HL-60/S4 treated with phorbol 12-myristate 13-acetate at 8.2 ng/mL for 4 days and 3 days (cell line): ENCODE results near the gene MSTO1.
"Not testable (repeated sequence)": the region's sequence is repeated elsewhere in the genome, so short reads cannot be mapped to it uniquely, and the experiment has no call there.

Experiments used
- in situ Hi-C: fragments of 300-500 bp; cut with MboI; formaldehyde crosslinking; loops from 2 replicates; pipeline ENCODE4 v1.15.0; 2022; ENCODE audit warnings: low sequenced_read_pairs

MSTO1 gene

DNA sequence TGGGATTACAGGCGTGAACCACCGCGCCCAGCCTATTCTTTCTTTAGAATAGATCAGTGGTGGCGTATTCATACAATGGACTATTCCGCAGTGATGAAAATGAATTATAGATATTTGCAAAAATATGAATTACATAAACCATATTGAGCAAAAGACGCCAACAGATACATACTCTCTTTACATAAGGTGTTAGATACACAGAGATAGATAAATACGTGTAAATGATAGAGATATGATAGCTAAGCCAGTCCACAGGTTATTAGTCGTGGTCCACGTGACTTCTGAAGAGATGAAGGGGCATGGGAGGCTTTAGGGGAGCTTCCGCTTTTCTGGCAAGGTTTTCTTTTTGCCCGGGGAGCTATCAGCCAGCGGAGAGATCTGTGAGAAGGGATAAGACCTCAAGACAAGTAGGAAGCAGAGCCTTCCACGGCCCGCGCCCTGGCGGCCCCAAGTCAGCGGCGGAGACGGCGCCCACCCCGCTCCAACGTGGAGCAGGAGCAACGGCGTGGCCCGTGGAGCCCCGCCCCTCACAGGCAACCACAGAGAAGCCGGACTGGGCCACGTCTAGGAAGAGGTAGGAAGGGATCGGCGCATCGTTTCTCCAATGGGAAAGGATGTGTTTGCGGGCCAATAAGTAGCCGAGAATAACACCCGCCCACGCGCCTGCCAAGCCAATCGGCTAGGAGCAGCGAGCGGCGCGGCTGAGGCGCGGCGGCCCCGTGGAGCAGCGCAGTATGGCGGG is at the start of gene MSTO1:
MSTO1 (plus strand) TSS at position 704 of the 742 bp plus-strand sequence; CDS start at position 735, 31 bp downstream.
- in situ Hi-C loops = no loop called here

DNA sequence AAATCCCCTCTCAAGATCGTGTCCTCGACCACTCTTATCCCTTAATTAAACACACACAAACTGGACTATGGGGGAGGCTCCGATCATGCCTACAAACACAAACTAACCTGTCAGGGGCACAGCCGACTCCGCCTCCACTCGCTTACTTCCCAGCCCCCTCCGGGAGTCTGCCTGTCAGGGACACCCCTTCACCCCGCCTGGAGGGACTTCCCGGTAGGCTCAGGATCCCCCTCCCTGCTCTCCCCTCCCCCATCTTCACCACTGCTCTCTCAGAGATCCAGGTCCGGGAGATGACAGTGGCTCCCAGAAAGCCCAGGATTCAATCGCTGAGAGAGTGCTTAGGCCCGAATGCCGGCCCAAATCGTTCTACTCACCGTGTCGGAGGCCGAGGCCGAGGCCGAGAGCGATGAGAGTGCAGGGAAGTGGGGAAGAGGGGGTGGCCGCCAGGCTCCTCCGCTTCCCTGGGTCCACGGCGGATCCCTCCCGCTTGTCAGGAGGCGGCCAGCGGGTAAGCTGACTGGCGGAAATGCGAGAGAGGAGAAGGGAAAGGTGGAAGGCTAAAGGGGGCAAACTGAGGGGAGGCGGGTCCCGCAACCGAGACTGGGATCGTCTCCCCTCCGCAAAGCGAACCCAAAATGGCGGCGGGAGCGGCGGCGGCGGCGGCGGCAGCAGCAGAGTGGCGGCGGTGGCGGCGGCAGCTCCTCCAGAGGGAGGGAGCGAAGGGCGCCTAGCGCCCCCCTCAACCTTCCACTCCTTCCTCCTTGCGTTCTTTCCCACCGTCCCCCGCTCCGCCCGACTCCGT is 48.0 kb upstream of the MSTO1 start:
- in situ Hi-C loops = not testable (repeated sequence)

DNA sequence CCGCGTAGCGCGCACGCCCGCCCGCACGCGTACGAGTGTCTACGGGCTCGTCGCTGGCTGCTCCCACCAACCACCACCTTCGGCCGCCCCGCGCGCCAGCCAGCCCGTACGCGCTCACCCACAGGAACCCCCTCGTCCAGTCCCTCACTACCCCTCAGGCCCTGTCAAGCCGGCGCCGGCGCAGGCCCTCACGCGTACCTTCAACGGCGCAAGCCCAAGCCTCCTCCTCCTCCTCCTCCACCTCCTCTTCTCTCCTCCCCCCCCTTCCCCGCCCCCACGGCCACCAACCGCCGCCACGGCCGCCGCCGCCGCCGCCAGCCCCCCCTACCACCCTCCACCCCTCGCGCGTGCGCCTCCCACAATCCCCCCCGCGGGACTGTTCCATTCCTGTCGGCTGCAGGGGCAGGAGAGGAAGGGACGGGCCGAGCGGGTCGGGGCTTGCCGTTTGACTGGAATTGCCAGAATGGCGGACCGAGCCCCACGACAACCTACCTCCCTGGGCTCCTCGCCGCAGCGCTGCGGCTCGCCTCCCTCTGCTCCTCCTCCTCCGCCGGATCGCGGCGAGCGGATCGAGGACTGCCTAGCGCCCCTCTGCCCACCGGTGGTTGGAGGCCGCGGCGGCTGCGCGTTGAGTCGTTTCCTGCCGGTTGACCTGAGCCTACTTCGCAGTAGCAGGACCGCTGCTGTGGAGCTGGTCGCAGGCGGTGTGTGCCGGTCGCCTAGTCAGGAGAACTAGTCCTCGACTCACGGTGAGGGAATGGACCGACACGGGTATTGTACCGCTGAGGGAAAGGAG is 47.2 kb upstream of the MSTO1 start, which contains the start of gene ASH1L:
ASH1L (minus strand) TSS at position 223 of the 796 bp plus-strand sequence. CDS start 41,284 bp downstream, outside the sequence.
- in situ Hi-C loops = no loop called here

DNA sequence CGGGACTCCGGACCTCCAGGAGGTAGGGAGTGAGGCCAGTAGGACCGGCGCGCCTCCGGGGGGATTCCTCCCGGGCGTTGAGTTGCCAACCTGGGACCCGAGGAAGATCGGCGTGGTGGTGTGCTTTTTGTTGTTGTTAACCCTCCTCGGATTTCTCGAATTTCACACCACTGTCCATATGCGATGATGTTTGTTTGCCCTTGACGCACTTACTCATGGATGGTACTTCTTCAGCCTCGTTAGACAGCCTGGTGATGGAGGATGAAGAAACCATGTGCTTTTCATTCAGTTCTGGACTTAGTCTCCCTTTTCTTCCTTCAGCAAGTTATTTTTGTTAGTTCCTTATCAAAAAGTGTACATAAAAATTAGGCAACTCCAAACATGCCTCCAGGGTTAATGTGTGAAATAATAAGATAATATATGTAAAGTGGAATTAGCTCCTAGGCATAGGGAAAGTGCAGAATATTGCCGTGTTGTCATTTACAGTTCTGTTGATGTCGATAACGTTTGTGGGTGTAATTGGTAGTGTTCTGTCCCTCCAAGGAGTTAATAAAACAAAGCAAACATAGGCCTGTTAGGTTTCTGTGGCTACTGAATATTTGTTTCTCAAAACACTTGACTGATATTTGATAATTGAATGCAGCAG is 46.5 kb upstream of the MSTO1 start:
- in situ Hi-C loops = not testable (repeated sequence)

DNA sequence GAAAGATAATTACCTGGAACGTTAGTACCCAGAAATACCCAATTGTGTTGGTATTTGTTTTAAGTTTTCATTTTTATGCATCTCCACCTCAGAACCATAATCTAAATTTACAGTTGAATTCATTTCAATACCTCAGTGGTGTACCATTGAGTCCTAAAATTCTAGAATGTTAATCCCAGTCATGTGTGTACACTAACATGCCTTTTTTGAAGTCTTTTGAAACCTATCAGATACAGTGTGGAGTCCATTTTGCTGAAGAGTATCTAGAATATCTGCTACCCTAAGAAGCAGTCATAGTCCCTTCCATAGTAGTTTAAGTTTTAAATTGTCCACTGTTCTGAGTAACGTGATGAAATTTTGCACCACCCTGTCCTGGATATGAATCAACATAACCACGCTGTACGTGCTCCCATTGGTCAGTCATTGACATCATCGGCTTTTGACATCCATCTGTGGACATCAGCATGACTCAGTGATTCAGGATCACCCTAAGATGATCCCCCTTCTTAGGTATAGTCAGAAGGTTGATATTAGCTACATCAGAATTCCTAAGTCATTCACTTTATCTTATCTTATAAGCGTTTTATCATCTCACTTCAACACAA is 39.9 kb upstream of the MSTO1 start:
- in situ Hi-C loops = no loop called here

DNA sequence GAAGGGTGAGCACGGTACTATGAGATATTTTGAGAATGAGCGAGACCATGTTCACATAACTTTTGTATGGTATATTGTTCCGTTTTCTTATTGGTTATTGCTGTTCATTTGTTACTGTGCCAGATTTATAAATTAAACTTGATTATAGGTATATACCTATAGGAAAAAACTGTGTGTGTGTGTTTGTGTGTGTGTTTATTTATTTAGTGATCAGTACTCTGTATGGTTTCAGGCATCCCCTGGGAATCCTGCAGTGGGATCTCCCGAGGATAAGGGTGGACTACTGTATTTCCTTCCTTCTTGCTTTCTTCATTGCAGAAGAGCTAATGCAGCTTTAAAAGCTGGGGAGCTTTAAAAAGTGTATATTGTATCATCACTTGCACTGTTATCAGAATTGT is 39.4 kb upstream of the MSTO1 start:
- in situ Hi-C loops = no loop called here

DNA sequence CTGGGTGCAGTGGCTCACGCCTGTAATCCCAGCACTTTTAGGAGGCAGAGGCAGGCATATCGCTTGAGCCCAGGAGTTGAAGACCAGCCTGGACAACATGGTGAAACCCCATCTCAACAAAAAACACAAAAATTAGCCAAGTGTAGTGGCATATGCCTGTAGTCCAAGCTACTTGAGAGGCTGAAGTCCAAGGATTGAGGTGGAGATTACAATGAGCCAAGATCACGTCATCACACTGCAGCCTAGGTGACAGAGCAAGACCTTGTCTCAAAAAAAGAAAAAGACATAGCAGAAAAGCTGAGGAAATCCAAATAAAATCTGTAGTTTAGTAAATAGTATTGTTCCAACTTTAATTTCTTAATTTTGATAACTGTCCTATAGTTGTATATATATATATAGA is 35.9 kb upstream of the MSTO1 start:
- in situ Hi-C loops = no loop called here

DNA sequence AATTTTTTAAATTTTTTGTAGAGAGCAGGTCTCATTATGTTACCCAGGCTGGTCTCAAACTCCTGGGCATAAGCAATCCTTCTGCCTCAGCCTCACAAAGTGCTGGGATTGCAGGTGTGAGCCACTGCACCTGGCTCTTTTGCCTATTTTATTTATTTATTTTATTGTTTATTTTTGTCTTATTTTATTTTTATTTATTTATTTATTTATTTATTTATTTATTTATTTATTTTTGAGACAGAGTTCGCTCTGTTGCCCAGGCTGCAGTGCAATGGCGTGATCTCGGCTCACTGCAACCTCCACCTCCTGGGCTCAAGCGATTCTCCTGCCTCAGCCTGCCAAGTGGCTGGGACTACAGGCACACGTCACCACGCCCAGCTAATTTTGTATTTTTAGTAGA is 34.4 kb upstream of the MSTO1 start:
- in situ Hi-C loops = loop anchor here (25.0 kb wide), 1 partner anchor 388 kb away; no protein-coding TSS in a partner anchor

DNA sequence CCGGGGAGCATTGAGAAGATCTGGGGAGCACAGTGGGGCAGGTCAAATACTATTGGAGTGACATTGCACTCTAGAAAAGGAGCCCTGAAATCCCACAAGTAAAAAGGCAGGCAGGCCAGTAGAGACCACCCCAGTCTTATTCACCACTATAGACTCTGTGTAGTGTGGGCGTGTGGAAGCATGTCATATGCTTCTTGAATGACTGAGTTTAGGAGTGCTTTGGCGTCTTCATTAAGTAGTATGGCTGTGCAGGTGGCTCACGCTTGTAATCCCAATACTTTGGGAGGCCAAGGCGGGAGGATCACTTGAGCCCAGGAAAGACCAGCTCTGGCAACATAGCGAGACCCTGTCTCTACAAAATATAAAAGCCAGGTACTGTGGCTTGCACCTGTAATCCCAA is 26.2 kb upstream of the MSTO1 start:
- in situ Hi-C loops = loop anchor here (25.0 kb wide), 1 partner anchor 397 kb away; no protein-coding TSS in a partner anchor

DNA sequence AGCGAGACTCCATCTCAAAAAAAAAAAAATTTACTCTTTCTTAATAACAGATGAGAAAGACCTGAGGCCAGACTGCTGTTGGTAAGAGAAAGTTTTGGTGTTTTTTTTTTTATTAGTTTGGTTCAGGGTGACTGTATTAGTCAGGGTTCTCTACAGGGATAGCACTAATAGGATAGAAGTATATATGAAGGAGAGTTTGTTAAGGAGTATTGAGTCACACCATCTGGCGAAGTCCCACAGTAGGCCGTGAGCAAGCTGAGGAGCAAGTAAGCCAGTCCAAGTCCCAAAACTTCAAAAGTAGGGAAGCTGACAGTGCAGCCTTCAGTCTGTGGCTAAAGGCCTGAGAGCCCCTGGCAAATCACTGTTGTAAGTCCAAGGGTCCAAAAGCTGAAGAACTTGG is 20.7 kb upstream of the MSTO1 start:
- in situ Hi-C loops = loop anchor here (25.0 kb wide), 1 partner anchor 402 kb away; no protein-coding TSS in a partner anchor

DNA sequence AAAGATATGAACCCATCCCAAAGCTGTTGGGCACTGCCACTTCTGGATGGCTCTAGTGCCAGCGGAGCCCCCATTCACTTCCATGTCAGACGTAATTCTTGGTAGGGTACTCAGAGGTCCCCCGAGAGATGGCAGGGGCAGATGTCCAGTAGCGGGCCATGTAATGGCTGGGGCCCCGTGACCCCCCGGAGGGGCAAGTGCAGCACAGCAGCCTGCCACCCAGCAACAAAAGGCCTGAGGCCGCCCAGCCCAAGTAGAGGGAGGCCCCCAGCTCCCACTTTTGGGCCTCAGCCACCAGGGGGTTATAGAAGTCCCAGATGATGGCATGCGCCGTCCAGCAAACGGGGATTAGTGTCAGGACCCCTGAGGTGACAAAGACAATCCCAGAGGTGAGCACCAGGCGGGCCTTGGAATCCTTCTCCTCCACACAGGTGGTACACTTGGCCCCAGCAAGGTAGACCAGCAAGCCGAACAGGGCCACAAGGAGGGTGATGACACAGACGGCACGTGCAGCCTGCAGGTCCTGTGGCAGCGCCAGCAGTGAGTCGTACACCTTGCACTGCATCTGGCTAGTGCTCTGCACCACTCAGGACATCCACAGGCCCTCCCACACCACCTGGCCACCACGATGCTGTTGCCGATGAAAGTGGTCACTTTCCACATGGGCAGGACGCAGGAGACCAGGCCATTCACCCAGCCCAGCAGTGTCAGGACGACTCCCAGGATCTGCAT is 19.3 kb upstream of the MSTO1 start:
- in situ Hi-C loops = loop anchor here (25.0 kb wide), 1 partner anchor 403 kb away; no protein-coding TSS in a partner anchor

DNA sequence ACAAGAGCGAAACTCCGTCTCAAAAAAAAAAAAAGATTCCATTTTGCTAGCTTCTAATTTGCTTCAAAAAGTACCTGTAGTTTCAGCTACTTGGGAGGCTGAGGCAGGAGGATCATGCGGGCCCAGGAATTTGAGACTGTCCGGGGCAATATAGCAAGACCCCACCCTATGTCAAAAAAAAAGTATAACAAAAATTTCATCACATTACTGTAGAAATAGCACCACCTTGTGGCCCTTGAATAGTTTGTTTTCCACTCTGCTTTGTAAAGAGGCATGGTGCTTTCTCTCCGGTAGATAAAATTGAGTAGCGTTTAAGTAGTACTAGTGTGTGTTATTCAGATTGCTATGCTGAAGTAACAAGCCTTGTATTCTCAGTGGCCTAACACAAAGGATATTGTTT is 18.2 kb upstream of the MSTO1 start:
- in situ Hi-C loops = loop anchor here (25.0 kb wide), 1 partner anchor 404 kb away; no protein-coding TSS in a partner anchor

DNA sequence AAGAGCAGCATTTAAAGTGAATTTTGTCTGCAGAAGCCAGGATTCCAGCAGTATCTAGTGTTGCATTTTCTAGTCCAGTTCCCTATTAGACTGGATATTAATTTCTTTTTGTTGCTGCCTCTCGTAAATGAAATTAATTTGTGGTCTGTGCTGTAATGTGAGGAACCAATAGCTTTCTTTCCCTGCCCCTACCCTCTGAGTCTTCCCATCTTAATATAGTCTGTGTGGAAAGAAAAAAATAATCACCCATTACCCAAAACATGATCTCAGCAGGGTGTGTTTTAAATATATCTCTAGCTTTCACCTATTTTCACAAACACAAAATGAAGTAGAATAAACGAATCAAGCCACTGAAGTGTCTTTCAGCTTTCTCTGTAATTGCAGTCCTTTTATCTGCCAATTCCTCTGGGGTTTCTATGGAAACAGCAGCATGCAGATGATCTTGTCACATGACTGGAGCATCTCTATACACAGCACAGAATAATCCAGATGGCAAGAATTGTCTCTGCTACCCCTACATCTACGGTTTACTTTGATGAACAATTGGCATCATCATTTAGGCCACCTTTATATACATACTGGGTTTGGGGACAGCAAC is 14.0 kb upstream of the MSTO1 start:
- in situ Hi-C loops = loop anchor here (25.0 kb wide), 1 partner anchor 409 kb away; no protein-coding TSS in a partner anchor

DNA sequence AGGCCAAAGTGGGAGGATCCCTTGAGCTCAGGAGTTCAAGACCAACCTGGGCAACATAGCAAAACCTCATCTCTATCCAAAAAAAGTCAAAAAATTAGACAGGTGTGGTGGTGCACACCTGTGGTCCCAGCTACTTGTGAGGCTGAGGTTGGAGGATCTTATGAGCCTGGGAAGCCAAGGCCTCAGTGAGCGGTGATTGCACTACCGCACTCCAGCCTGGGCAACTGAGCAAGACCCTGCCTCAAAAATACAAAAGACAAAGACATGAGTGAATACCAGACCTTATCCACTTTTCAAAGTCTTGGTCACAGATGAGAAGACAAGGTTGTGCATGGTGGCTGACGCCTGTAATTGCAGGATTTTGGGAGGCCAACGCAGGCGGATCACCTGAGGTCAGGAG is 13.2 kb upstream of the MSTO1 start:
- in situ Hi-C loops = loop anchor here (25.0 kb wide), 1 partner anchor 410 kb away; no protein-coding TSS in a partner anchor

DNA sequence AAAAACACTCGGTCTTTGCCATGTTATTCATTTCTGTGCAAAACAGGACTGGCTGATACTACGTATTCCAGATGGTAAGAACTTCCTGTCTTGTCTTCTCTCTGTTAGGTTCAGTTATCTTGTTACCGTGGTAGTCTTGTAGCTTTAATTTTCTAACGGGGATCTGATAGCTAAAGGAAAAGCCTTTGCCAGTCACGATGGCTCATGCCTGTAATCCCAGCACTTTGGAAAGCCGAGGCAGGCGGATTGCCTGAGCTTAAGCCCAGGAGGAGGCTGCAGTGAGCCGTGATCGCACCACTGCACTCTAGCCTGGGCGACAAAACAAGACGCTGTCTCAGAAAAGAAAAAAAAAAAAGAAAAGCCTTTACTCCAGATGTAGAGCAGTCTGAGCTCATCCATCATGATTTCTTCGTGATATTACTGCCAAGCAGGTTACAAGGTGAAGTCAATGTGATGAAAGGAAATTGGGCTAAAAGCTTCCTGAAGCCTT is 11.1 kb upstream of the MSTO1 start:
- in situ Hi-C loops = loop anchor here (25.0 kb wide), 1 partner anchor 412 kb away; no protein-coding TSS in a partner anchor

DNA sequence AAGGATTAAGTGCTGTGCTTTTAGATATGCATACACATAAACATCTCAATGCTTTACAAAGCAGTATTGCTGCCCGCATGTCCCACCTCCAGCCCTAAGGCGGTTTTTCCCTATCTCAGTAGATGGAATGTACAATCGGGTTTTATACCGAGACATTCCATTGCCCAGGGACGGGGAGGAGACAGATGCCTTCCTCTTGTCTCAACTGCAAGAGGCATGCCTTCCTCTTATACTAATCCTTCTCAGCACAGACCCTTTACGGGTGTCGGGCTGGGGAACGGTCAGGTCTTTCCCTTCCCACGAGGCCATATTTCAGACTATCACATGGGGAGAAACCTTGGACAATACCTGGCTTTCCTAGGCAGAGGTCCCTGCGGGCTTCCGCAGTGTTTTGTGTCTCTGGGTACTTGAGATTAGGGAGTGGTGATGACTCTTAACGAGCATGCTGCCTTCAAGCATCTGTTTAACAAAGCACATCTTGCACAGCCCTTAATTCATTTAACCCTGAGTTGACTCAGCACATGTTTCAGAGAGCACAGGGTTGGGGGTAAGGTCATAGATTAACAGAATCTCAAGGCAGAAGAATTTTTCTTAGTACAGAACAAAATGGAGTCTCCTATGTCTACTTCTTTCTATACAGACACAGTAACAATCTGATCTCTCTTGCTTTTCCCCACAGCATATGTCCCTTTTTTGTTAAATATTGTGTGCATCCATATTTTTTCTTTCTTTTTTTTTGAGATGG is 10.0 kb upstream of the MSTO1 start:
- in situ Hi-C loops = loop anchor here (25.0 kb wide), 1 partner anchor 413 kb away; no protein-coding TSS in a partner anchor

DNA sequence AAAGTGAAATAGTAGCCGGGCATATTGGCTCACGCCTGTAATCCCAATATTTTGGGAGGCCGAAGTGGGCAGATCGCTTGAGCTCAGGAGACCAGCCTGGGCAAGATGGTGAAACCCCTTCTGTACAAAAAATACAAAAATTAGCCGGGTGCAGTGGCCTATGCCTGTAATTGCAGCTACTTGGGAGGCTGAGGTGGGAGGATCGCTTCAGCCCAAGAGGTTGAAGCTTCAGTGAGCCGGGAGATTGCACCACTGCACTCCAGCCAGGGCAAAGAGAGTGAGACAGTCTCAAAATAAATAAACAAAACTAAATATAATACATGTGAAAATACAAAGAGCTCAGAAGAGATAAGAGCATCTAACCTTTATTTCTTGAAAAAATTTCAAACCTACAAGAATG is 2.3 kb upstream of the MSTO1 start:
- in situ Hi-C loops = no loop called here

DNA sequence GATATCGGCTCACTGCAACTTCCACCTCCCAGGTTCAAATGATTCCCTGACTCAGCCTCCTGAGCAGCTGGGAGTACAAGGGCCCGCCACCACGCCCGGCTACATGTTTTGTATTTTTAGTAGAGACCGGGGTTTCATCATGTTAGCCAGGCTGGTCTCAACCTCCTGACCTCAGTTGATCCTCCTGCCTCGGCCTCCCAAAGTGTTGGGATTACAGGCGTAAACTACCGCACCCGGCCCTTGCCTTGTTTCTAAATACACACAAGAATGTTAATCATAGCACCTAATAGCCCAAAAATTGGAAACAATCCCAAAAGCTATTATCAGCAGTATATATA is 1.2 kb upstream of the MSTO1 start:
- in situ Hi-C loops = no loop called here
